Aorta (tissue), 5 donors: ENCODE data around the gene FADS6. TPM values are rescaled to one million over a fixed set of nuclear protein-coding genes. Genes with fewer than 3 reads are reported as not detected.

Experiments used
- ATAC-seq: fragments of 200-7000 bp; cut with Tn5 transposase; one replicate; pipeline ENCODE4 v1.9.1; 2022; ENCODE audit warnings: moderate library complexity; ENCODE audit not compliant: low FRiP score
- DNase-seq, 2 donors: peaks; one replicate each; pipeline ENCODE4 v3.0.0-alpha.2; 2020
- H3K27ac ChIP-seq, 2 donors: one replicate each; pipeline ENCODE4 v1.5.1; 2013; ENCODE audit warnings: low read length in 2 of 2, mild to moderate bottlenecking in 2 of 2, moderate library complexity in 2 of 2, control low read depth in 1 of 2, inconsistent platforms in 1 of 2, low read depth in 1 of 2
- H3K27me3 ChIP-seq, 2 donors: one replicate each; pipeline ENCODE4 v1.6.1; 2013; ENCODE audit warnings: control low read depth in 1 of 2, low read length in 1 of 2, mild to moderate bottlenecking in 1 of 2, moderate library complexity in 1 of 2; ENCODE audit not compliant: insufficient read depth in 2 of 2, control insufficient read depth in 1 of 2
- H3K36me3 ChIP-seq, 2 donors: one replicate each; pipeline ENCODE4 v1.6.1; 2013; ENCODE audit warnings: control low read depth in 1 of 2, low read length in 1 of 2, mild to moderate bottlenecking in 1 of 2; ENCODE audit not compliant: insufficient read depth in 2 of 2, control insufficient read depth in 1 of 2
- H3K4me1 ChIP-seq, 2 donors: one replicate each; pipeline ENCODE4 v1.6.1; 2013; ENCODE audit warnings: low read length in 2 of 2, control low read depth in 1 of 2, mild to moderate bottlenecking in 1 of 2, moderate library complexity in 1 of 2; ENCODE audit not compliant: insufficient read depth in 2 of 2, control insufficient read depth in 1 of 2
- H3K4me3 ChIP-seq, 2 donors: one replicate each; pipeline ENCODE4 v1.5.1; 2013; ENCODE audit warnings: low read length in 2 of 2, control low read depth in 1 of 2, mild to moderate bottlenecking in 1 of 2
- H3K9me3 ChIP-seq: one replicate; pipeline ENCODE4 v1.6.1; 2013; ENCODE audit warnings: mild to moderate bottlenecking, low read length; ENCODE audit not compliant: control insufficient read depth
- WGBS, 2 donors: extraction: QIAGEN DNeasy Blood & Tissue Kit; methylation state at CpG; one replicate each; pipeline ENCODE4 v1.1.7; 2013; 5-methylcytosine and 5-hydroxymethylcytosine counted together
- intact Hi-C, 2 donors: fragments of 100-400 bp; cut with DNase I; formaldehyde crosslinking; loops; one replicate each; pipeline versions ENCODE4 v1.14.2 to v1.15.0; 2022
- polyA plus RNA-seq, 2 donors: library from polyadenylated mRNA; stranded (reverse); fragments of 200-250 nt; gene quantifications; one replicate each; pipeline ENCODE4 v1.2.3, GENCODE V29; 2013
- total RNA-seq, 2 donors: library from RNA; stranded (reverse); fragmentation: NEBNext Ultra II Directional; extraction: Animal tissue kit (Norgen Biotek cat#: 25700); gene quantifications; one replicate each; pipeline ENCODE4 v1.2.1, GENCODE V29; 2021
- donor health status: healthy with polysubstance abuse.
- donor health status: Bipolar disorder and iron deficiency.
- donor health status: DM: no; HTN: no; CAD: no.
- donor health status: DM: no; HTN: no; CAD: no.
- donor health status: DM: yes; HTN: yes; CAD: no.

Gene FADS6
- total and polyA plus RNA-seq, 4 donors = 4.1 TPM; not detected in 3

DNA sequence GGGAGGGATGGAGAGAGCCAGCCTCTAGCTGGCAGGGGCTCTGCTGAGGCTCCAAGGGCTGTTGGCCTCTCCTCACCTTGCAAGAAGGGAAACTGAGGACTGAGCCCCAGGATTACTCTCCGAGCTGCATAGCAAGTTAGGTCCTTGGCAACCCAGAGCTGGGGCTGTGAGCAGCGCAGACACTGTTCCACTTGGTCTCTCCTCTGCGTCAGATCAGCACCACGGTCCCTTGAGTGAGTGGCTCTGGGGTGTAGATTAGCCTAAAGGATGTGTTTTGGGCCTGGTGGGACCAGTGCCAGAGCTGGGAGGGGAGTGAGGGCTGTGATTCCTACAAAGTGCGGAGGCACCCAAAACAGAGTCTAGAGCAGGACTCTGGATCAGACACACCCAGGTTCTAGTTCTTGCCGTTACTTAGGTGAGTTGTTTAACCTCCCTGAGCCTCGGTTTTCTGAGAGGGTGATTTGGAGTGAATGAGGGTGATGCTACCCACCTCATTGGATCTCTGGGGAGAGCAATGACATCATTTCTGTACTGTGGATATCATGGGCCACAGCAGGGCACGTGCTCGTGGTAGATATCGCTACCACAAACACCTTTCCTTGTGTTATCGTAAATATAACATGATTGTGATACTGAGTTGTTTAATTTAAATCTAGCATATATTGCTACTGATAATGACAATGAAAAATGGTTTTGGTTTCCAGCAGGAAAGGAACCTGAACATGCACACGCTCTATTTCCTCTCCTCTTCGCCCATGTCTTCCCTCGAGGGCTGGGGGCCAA is 8.1 kb upstream of the FADS6 start:
- WGBS, 2 donors = 74 to 82% methylated on average over 14 of the region's 14 CpGs
- no peak for ATAC-seq
- no peak for DNase-seq
- intact Hi-C loops = no loop called here
- Histone ChIP-seq H3K36me3 (no peaks in the 10 kb centered on the region), H3K27me3 (no peaks in the 10 kb centered on the region), H3K4me3 (no peak overlapping the region), H3K4me1 (no peaks in the 10 kb centered on the region), H3K9me3 (no peaks in the 10 kb centered on the region), H3K27ac (no peak overlapping the region)

DNA sequence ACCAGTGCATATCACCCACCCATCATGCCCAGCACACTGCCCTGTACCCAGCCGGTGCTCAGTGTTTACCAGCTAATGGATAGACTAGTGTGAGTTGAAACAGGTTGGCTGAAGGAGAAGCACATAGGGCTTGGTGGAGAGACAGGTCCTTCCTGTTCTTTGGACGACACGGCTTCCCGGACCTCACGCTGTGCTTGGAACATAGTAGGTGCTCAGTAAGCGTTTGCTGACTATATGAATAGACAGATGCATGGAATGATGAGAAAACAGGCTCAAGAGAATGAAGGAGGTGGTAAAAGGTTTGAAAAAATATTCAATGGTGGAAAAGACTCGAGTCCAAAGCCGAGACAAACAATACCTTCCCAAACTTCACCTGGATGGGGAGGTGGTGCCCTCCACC is 6.8 kb upstream of the FADS6 start:
- no peaks in the 10 kb centered on the region for H3K4me1 ChIP-seq
- no peak for DNase-seq
- ATAC-seq = no peak
- WGBS, 2 donors = 86 to 87% methylated on average over 8 of the region's 8 CpGs
- H3K27ac ChIP-seq = no peak overlapping the region
- intact Hi-C loops = no loop called here
- H3K9me3 ChIP-seq = no peaks in the 10 kb centered on the region
- H3K4me3 ChIP-seq = no peak overlapping the region
- H3K36me3 ChIP-seq = no peaks in the 10 kb centered on the region
- no peaks in the 10 kb centered on the region for H3K27me3 ChIP-seq

DNA sequence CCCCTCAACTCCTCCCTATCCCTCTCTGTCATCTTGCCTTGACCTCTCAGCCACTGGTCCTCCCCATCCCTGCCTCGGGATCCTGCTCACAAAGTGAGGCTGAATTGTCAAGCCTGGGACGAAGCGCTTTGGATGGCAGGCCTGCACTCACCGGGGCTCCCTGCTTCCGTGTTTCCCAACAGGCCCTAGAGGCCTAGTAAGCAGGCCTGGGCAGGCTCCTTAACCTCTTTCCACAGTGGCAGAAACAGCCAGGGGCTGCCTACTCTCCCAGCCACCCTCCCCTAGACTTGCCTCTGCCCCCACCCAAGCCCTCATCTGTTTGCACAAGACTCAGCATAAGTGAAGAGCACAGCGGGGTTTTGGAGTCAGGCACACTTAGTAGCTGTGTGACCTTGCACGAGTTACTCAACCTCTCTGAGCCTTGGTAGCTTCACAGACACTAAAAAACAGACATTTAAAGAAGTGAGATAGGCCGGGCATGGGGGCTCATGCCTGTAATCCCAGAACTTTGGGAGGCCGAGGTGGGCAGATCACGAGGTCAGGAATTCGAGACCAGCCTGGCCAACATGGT is 5.0 kb upstream of the FADS6 start:
- WGBS, 2 donors = 82 to 84% methylated on average over 11 of the region's 11 CpGs
- no peaks in the 10 kb centered on the region for H3K27me3 ChIP-seq
- no peak for DNase-seq
- ATAC-seq = no peak
- H3K4me1 ChIP-seq = no peaks in the 10 kb centered on the region
- intact Hi-C loops = no loop called here
- H3K4me3 ChIP-seq = no peak overlapping the region
- no peaks in the 10 kb centered on the region for H3K36me3 ChIP-seq
- no peaks in the 10 kb centered on the region for H3K9me3 ChIP-seq
- no peak overlapping the region for H3K27ac ChIP-seq

DNA sequence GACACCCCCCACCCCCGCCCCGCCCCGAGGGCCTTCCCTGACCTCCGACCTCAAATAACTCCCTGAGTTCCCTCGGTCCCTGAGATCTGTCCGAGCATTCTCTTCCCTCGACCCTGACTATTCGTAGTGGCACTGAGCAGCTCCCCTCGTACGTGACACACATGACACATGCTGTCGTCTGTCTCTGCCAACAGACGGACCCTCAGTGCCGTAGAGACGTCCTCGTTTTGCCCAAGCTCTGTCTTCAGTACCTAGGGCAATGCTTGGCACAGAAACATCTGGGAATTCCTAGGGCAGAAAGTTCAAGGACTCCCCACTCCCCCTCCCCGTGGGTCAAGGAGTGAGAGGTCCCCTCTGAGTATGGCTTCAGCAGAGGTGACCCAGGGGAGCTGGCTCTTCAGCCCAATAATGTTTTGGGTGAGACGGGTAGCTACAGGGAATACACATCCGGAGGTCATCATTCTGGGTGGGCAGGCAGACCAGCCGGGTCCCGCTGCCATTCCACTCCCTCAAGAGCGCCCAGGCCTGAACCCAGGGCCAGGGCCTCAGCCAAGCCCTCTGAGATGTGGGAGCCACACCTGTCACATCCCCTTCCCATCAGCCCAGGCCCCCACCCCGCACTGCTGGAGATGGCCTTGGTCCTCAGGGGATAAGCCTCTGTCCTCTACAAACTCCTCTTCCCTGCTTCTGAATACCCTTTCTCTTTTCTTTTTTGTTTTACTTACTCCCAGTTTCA is 671 bp upstream of the FADS6 start:
- intact Hi-C loops = no loop called here
- Histone ChIP-seq H3K4me1 (no peaks in the 10 kb centered on the region), H3K36me3 (no peaks in the 10 kb centered on the region), H3K27me3 (no peaks in the 10 kb centered on the region), H3K4me3 (no peak overlapping the region), H3K27ac (no peak overlapping the region), H3K9me3 (no peaks in the 10 kb centered on the region)
- no peak for DNase-seq
- WGBS, 2 donors = 21 to 28% methylated on average over 22 of the region's 22 CpGs
- no peak for ATAC-seq

DNA sequence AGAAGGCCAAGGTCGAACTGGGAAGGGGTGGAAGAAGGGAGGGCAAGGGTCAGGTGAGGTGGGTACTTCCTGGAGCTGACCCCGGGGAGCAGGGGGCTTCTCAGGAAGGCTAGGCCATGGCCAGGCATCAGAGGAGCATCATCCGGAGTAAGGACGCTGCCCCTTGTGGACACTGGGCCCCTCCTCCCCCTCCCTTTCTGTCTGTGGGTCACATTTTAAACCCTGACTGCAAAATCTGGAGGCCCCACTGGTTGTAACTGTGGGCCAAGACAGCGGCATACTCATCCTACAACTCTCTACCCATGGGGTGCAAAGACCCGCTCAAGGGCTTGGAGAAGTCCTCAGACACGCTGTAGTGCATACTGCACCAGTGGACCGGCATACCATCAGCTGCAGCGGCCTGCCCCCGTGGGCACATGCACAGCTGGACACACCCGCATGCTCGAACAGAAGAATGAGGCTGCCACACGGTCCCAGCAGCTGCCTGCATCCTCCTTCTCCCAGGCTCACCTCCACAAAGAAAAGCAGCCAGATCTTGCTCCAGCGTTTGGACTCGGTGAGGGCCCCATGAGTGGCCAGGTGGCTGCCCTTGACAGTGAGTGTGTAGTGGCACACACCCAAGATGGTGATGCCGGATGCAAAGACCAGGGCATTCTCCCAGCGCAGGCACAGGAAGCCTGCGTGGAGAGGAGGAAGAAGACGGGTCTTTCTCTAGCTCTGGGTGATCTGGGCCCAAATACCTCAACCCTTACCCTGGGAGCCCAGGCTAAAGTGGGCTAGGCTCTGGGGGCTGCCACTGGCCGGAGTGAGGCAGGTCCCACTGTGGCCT is 1.2 kb downstream of the FADS6 start:
- intact Hi-C loops = no loop called here
- no peak overlapping the region for H3K27ac ChIP-seq
- H3K9me3 ChIP-seq = no peaks in the 10 kb centered on the region
- H3K4me3 ChIP-seq = no peak overlapping the region
- no peaks in the 10 kb centered on the region for H3K27me3 ChIP-seq
- no peaks in the 10 kb centered on the region for H3K36me3 ChIP-seq
- 71 to 75% methylated on average over 20 of the region's 20 CpGs for WGBS, 2 donors
- no peak for DNase-seq
- ATAC-seq = no peak
- H3K4me1 ChIP-seq = no peaks in the 10 kb centered on the region

DNA sequence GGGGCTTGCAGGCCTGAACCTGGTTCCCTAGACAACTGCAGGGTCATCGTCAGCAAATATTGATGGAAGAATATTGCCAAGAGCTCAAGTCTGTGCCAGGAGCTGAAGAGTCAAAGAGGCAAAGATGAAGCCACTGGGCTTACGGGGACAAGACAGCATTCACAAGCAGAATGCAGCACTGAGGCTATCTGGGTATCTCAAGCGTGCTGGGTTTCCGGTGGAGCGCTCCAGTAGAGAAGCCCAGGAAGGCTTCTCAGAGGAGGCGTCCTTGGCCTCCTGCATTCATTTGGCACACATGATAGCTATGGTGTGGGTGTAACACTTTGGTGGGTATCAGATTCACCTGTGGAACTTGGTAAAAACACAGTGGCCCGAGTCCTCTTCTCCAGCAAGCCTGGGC is 2.9 kb downstream of the FADS6 start:
- Histone ChIP-seq H3K36me3 (no peaks in the 10 kb centered on the region), H3K27ac (no peak overlapping the region), H3K9me3 (no peaks in the 10 kb centered on the region), H3K4me3 (no peak overlapping the region), H3K27me3 (no peaks in the 10 kb centered on the region), H3K4me1 (no peaks in the 10 kb centered on the region)
- intact Hi-C loops = no loop called here
- no peak for ATAC-seq
- DNase-seq = no peak
- WGBS, 2 donors = 92% methylated on average over 7 of the region's 7 CpGs

DNA sequence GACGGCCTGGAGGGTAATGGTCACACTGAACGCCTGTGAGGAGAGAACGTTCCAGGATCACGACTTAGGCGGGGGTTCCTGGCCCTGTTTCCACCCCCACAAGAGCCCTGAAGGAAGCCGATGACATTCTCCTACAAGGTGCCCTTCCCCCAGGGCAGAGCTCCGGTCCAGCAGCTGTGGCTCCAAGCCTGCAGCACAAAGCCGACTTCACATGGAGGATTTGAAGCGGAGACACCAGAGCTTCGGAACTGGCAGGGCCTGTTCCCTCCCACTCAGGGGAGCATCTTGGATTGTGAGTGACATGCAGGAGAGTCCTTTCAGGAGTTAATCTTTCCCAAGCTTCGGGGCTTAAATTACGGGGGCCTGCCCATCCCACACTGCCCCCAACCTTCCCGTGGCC is 5.0 kb downstream of the FADS6 start:
- WGBS, 2 donors = 53% methylated on average over 13 of the region's 13 CpGs
- no peak for DNase-seq
- H3K4me1 ChIP-seq = no peaks in the 10 kb centered on the region
- no peaks in the 10 kb centered on the region for H3K9me3 ChIP-seq
- no peaks in the 10 kb centered on the region for H3K36me3 ChIP-seq
- no peak overlapping the region for H3K27ac ChIP-seq
- ATAC-seq = no peak
- no peaks in the 10 kb centered on the region for H3K27me3 ChIP-seq
- intact Hi-C loops = no loop called here
- no peak overlapping the region for H3K4me3 ChIP-seq

DNA sequence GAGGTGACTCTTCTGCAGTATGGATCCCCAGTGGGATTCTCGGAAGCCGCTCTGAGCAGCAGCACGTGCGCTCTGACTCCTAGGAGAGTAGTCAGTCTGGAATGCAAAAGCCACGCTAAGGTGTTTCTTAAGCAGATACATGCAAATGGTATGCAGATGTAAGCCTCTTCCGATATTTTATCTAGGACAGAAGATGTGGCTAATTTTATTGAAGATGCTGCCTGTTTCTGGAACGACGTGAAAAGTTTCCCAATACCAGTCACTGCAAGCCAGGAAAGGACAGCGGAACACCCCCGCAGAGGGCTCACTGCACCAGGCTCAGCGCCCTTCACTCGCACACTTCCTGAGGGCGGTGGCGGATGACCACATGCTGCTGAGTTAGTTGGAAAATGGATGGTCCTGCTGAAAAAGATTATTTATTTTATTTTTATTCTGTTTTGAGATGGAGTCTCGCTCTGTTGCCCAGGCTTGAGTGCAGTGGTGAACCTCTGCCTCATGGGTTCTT is 10.1 kb downstream of the FADS6 start:
- intact Hi-C loops = no loop called here
- H3K27ac ChIP-seq = no peak overlapping the region
- no peak for ATAC-seq
- DNase-seq = no peak
- H3K27me3 ChIP-seq = no peaks in the 10 kb centered on the region
- H3K9me3 ChIP-seq = no peaks in the 10 kb centered on the region
- 64 to 68% methylated on average over 15 of the region's 15 CpGs for WGBS, 2 donors
- no peaks in the 10 kb centered on the region for H3K36me3 ChIP-seq
- H3K4me3 ChIP-seq = no peak overlapping the region
- no peaks in the 10 kb centered on the region for H3K4me1 ChIP-seq
